Testis (tissue), 3 donors: ENCODE results near the gene ERLEC1. TPM values are rescaled to one million over a fixed set of nuclear protein-coding genes. Genes with fewer than 3 reads are reported as not detected.
"Not testable (repeated sequence)": the region's sequence is repeated elsewhere in the genome, so short reads cannot be mapped to it uniquely, and the experiment has no call there.

Experiments used
- DNase-seq: peaks from one replicate; pipeline ENCODE4 v3.0.0-alpha.2; 2019
- H3K27ac ChIP-seq, 2 donors: fragments of 200-600 bp; sonication (generic); one replicate each; pipeline ENCODE4 v1.5.1; 2019
- H3K27me3 ChIP-seq: fragments of 200-600 bp; sonication (generic); one replicate; pipeline ENCODE4 v1.5.1; 2019
- H3K36me3 ChIP-seq: fragments of 200-600 bp; sonication (generic); one replicate; pipeline ENCODE4 v1.5.1; 2017; ENCODE audit warnings: low read depth; ENCODE audit errors: missing control alignments
- H3K4me1 ChIP-seq: fragments of 200-600 bp; sonication (generic); one replicate; pipeline ENCODE4 v1.5.1; 2019
- H3K4me3 ChIP-seq, 2 donors: fragments of 200-600 bp; sonication (generic); one replicate each; pipeline ENCODE4 v1.5.1; 2017 to 2019
- H3K9me3 ChIP-seq: fragments of 200-600 bp; sonication (generic); one replicate; pipeline ENCODE4 v1.5.1; 2017
- POLR2A ChIP-seq: fragments of 450-650 bp; IDR thresholded peaks from one replicate; pipeline ENCODE4 v1.6.1; 2017; ENCODE audit warnings: antibody characterized with exemption, mild to moderate bottlenecking, moderate library complexity
- WGBS, 2 donors: methylation state at CpG; one replicate each; pipeline ENCODE4 v1.1.5; 2018; 5-methylcytosine and 5-hydroxymethylcytosine counted together
- intact Hi-C: fragments of 100-400 bp; cut with DNase I; formaldehyde crosslinking; loops from one replicate; pipeline ENCODE4 v1.15.1; 2023; ENCODE audit warnings: low total_unique reads
- polyA plus RNA-seq: library from polyadenylated mRNA; stranded (reverse); fragments of 350-450 nt; fragmentation: Illumina TruSeq; extraction: RNeasy Lipid Tissue Mini Kit (QIAGEN cat#74804); gene quantifications from one replicate; pipeline ENCODE4 v1.2.3, GENCODE V29; 2014; ENCODE audit warnings: low read depth, low replicate concordance; ENCODE audit not compliant: insufficient read depth
- total RNA-seq, 2 donors: library from RNA; depleted of rRNA; stranded (reverse); fragments of >200 nt; gene quantifications; one replicate each; pipeline ENCODE4 v1.2.3, GENCODE V29; 2016
- TF ChIP-seq, protein P1 (sequence below), 3 experiments: fragments of 450-650 bp in 2 of 3; fragments of 200-600 bp in 1 of 3; sonication (generic) in 1 of 3; IDR thresholded peaks; one replicate each; pipeline ENCODE4 v1.5.1; 2016 to 2019; ENCODE audit warnings: antibody characterized with exemption in 3 of 3, mild to moderate bottlenecking in 2 of 3, moderate library complexity in 1 of 3

Gene ERLEC1
- total and polyA plus RNA-seq, 3 donors from 2014 or later, result 86.3 to 123 (median 91.5) TPM

GRCh38 chr2:53840580-53840979 is 53.7 kb downstream of the ERLEC1 start:
- Histone ChIP-seq H3K9me3 (no peaks in the 10 kb centered on the region), H3K36me3 (no peaks in the 10 kb centered on the region), H3K4me3 (no peak overlapping the region), H3K27ac (no peak overlapping the region), H3K4me1 (no peaks in the 10 kb centered on the region), H3K27me3 (no peaks in the 10 kb centered on the region)
- DNase-seq, result no peak
- TF ChIP-seq POLR2A, result no peak
- TF ChIP-seq, protein P1, sequence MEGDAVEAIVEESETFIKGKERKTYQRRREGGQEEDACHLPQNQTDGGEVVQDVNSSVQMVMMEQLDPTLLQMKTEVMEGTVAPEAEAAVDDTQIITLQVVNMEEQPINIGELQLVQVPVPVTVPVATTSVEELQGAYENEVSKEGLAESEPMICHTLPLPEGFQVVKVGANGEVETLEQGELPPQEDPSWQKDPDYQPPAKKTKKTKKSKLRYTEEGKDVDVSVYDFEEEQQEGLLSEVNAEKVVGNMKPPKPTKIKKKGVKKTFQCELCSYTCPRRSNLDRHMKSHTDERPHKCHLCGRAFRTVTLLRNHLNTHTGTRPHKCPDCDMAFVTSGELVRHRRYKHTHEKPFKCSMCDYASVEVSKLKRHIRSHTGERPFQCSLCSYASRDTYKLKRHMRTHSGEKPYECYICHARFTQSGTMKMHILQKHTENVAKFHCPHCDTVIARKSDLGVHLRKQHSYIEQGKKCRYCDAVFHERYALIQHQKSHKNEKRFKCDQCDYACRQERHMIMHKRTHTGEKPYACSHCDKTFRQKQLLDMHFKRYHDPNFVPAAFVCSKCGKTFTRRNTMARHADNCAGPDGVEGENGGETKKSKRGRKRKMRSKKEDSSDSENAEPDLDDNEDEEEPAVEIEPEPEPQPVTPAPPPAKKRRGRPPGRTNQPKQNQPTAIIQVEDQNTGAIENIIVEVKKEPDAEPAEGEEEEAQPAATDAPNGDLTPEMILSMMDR (IDR thresholded peaks at IDR 0.05), result no peak
- intact Hi-C loops, result no loop called here
- WGBS, 2 donors, result 78 to 85% methylated on average over 1 of the region's 1 CpG

GRCh38 chr2:53841651-53842050 is 54.8 kb downstream of the ERLEC1 start:
- intact Hi-C loops, H3K4me3 ChIP-seq, H3K9me3 ChIP-seq, H3K27me3 ChIP-seq, DNase-seq, H3K4me1 ChIP-seq, H3K36me3 ChIP-seq, H3K27ac ChIP-seq: not testable (repeated sequence)
- 84 to 95% methylated on average over 7 of the region's 7 CpGs for WGBS, 2 donors

DNA sequence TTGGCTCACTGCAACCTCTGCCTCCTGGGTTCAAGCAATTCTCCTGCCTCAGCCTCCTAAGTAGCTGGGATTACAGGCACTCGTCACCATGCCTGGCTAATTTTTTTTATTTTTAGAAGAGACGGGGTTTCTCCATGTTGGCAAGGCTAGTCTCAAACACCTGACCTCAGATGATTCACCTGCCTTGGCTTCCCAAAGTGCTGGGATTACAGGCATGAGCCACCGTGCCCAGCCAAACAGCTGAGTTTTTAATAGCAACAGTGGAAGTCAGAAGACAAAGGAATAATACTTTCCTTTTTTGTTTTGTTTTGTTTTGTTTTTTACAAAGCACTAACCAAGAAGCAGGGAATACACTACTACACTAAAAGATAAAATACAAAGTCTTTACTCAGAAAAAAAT is 56.0 kb downstream of the ERLEC1 start:
- intact Hi-C loops, result no loop called here
- H3K4me1 ChIP-seq, result no peaks in the 10 kb centered on the region
- H3K9me3 ChIP-seq, result no peaks in the 10 kb centered on the region
- TF ChIP-seq, protein P1 (IDR thresholded peaks at IDR 0.05), result no peak
- TF ChIP-seq POLR2A, result no peak
- H3K27ac ChIP-seq, result no peak overlapping the region
- no peak for DNase-seq
- no peaks in the 10 kb centered on the region for H3K27me3 ChIP-seq
- 82 to 84% methylated on average over 3 of the region's 3 CpGs for WGBS, 2 donors
- no peaks in the 10 kb centered on the region for H3K36me3 ChIP-seq
- H3K4me3 ChIP-seq, result no peak overlapping the region

DNA sequence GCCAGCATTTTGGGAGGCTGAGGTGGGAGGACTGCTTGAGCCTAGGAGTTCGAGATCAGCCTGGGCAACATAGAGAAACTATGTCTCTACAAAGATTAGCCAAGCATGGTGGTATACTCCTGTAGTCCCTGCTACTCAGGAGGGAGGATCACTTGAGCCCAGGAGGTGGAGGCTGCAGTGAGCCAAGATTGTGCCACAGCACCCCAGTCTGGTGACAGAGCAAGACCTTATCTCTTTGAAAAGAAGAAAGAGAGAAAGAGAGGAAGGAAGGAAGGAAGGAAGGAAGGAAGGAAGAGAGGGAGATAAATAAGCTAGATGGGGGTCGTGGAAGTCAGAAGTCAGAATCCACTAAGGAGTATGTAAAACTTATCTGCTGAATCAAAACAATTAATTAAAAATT is 56.8 kb downstream of the ERLEC1 start:
- DNase-seq, result no peak
- Histone ChIP-seq H3K4me1 (no peaks in the 10 kb centered on the region), H3K27ac (no peak overlapping the region), H3K9me3 (no peaks in the 10 kb centered on the region), H3K36me3 (no peaks in the 10 kb centered on the region), H3K27me3 (no peaks in the 10 kb centered on the region), H3K4me3 (no peak overlapping the region)
- 60 to 72% methylated on average over 2 of the region's 2 CpGs for WGBS, 2 donors
- intact Hi-C loops, result no loop called here
- TF ChIP-seq, protein P1 (IDR thresholded peaks at IDR 0.05), result no peak
- TF ChIP-seq POLR2A, result no peak

DNA sequence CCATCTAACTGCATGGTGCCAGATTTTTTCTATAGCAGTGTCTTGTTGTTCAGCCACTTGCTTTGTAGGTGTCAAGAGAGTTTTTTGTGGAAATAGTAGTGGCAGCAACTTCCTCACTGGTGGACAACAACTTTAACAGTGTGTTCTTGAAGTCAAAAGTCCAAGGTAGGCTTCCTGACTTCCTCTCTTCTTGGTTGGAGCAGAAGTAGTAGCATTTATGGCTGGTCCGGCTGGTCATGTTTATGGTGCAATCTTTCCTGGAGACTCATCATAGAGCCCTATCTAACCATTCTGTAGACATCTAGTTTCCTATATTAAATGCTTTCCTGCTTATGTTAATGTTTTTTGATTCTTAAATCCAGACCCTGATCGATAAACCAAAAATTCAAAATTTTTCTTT is 61.2 kb downstream of the ERLEC1 start:
- no peak for DNase-seq
- no peaks in the 10 kb centered on the region for H3K9me3 ChIP-seq
- TF ChIP-seq, protein P1 (IDR thresholded peaks at IDR 0.05), result no peak
- TF ChIP-seq POLR2A, result no peak
- WGBS, 2 donors, result 93% methylated on average over 2 of the region's 2 CpGs
- H3K4me3 ChIP-seq, result no peak overlapping the region
- no peak overlapping the region for H3K27ac ChIP-seq
- H3K36me3 ChIP-seq, result no peaks in the 10 kb centered on the region
- no peaks in the 10 kb centered on the region for H3K27me3 ChIP-seq
- H3K4me1 ChIP-seq, result no peaks in the 10 kb centered on the region
- intact Hi-C loops, result no loop called here

DNA sequence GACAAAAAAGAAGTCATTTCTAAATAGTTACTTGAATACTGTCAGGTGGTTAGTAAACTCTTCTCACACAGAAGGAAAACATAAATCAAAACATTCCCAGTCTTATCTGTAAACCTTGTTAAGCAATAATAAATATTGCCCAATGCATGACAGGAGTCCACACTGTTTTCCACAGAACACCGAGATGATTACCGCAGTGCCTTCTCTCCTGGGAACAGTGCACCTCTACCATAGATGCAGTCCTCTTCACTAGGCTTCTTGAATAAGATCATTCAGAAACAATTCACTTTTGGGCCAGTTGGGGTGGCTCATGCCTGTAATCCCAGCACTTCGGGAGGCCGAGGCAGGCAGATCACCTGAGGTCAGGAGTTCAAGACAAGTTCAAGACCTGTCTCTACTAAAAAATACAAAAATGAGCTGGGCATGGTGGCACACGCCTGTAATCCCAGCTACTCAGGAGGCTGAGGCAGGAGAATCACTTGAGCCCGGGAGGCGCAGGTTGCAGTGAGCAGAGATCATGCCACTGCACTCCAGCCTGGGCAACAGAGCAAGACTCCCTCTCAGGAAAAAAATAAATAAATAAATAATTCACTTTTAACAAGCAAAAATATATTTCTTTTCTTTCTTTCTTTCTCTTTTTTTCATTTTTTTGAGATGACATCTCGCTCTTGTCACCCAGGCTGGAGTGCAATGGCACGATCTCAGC is 64.4 kb downstream of the ERLEC1 start:
- H3K4me3 ChIP-seq, H3K27me3 ChIP-seq, DNase-seq, H3K27ac ChIP-seq, intact Hi-C loops, H3K4me1 ChIP-seq, H3K9me3 ChIP-seq, H3K36me3 ChIP-seq: not testable (repeated sequence)
- WGBS, 2 donors, result 78 to 87% methylated on average over 9 of the region's 9 CpGs
